Tibial artery (tissue), 4 donors: ENCODE results near the gene ARFGAP3.
A peak's percentile ranks its signal among the peaks of the same experiment; 100 is the strongest.

Source experiments
- DNase-seq, 2 donors: peaks; one replicate each; pipeline ENCODE4 v3.0.0-alpha.2; 2019
- H3K27ac ChIP-seq, 2 donors: fragments of 200-600 bp; sonication (generic) in 1 of 2; 1 replicate in 1 of 2; 2 replicates in 1 of 2; pipeline ENCODE4 v1.5.1; 2018 to 2019; ENCODE audit warnings: mild to moderate bottlenecking in 1 of 2
- H3K27me3 ChIP-seq, 2 donors: fragments of 200-600 bp; sonication (generic) in 1 of 2; one replicate each; pipeline versions ENCODE4 v1.5.1 to v1.6.0; 2016 to 2019
- H3K36me3 ChIP-seq, 3 donors: fragments of 200-600 bp; sonication (generic) in 2 of 3; one replicate each; pipeline ENCODE4 v1.5.1; 2016 to 2019; ENCODE audit warnings: mild to moderate bottlenecking in 2 of 3
- H3K4me1 ChIP-seq, 4 donors: fragments of 200-600 bp; sonication (generic) in 2 of 4; 1 replicate in 3 of 4; 2 replicates in 1 of 4; pipeline ENCODE4 v1.5.1; 2016 to 2019
- H3K4me3 ChIP-seq, 2 donors: fragments of 200-600 bp; sonication (generic) in 1 of 2; 1 replicate in 1 of 2; 2 replicates in 1 of 2; pipeline ENCODE4 v1.5.1; 2018 to 2019; ENCODE audit warnings: mild to moderate bottlenecking in 2 of 2
- H3K9me3 ChIP-seq, 3 donors: fragments of 200-600 bp; sonication (generic) in 1 of 3; one replicate each; pipeline ENCODE4 v1.5.1; 2016 to 2019
- CTCF ChIP-seq, 2 experiments: fragments of 200-600 bp in 1 of 2; fragments of 450-650 bp in 1 of 2; IDR thresholded peaks; one replicate each; pipeline ENCODE4 v1.5.1; 2017 to 2019; ENCODE audit warnings: antibody characterized with exemption in 2 of 2, mild to moderate bottlenecking in 1 of 2, moderate library complexity in 1 of 2
- intact Hi-C: fragments of 100-400 bp; cut with DNase I; formaldehyde crosslinking; loops from one replicate; pipeline ENCODE4 v1.15.0; 2023; ENCODE audit warnings: low total_unique reads

ARFGAP3 gene

GRCh38 chr22:42883121-42883520, 26.0 kb upstream of the ARFGAP3 start:
- intact Hi-C loops: no loop called here
- no peaks in the 10 kb centered on the region for H3K9me3 ChIP-seq
- no peak for TF ChIP-seq CTCF (IDR thresholded peaks at IDR 0.05)
- DNase-seq: no peak
- H3K27me3 ChIP-seq: no peaks in the 10 kb centered on the region
- H3K27ac ChIP-seq: no peak overlapping the region
- H3K4me1 ChIP-seq: peaks cover 0 to 14% (median 0%) of the 10 kb centered on the region in 4 donors
- peaks cover 89 to 100% (median 99%) of the 10 kb centered on the region in 3 donors for H3K36me3 ChIP-seq
- H3K4me3 ChIP-seq: no peak overlapping the region

- H3K4me1 ChIP-seq: peaks cover 0 to 14% (median 0%) of the 10 kb centered on the region in 4 donors
- no peak overlapping the region for H3K27ac ChIP-seq
- H3K9me3 ChIP-seq: no peaks in the 10 kb centered on the region
- no peak overlapping the region for H3K4me3 ChIP-seq
- intact Hi-C loops: no loop called here
- TF ChIP-seq CTCF (IDR thresholded peaks at IDR 0.05): no peak
- no peak for DNase-seq
- H3K27me3 ChIP-seq: no peaks in the 10 kb centered on the region
- peaks cover 86 to 100% (median 99%) of the 10 kb centered on the region in 3 donors for H3K36me3 ChIP-seq
Observed at GRCh38 chr22:42881982-42882656, 25.0 kb upstream of the ARFGAP3 start.

- intact Hi-C loops: no loop called here
- no peak overlapping the region for H3K27ac ChIP-seq
- peaks cover 0 to 14% (median 0%) of the 10 kb centered on the region in 4 donors for H3K4me1 ChIP-seq
- DNase-seq: no peak
- H3K4me3 ChIP-seq: no peak overlapping the region
- no peak for TF ChIP-seq CTCF (IDR thresholded peaks at IDR 0.05)
- no peaks in the 10 kb centered on the region for H3K9me3 ChIP-seq
- H3K36me3 ChIP-seq: peaks cover 86 to 100% (median 99%) of the 10 kb centered on the region in 3 donors
- H3K27me3 ChIP-seq: no peaks in the 10 kb centered on the region
Observed at GRCh38 chr22:42881298-42881697, 24.2 kb upstream of the ARFGAP3 start.

- no peak for TF ChIP-seq CTCF (IDR thresholded peaks at IDR 0.05)
- DNase-seq: no peak
- Histone ChIP-seq H3K4me1 (peaks cover 0 to 14% (median 0%) of the 10 kb centered on the region in 4 donors), H3K27ac (peak overlapping the region in 1 of 2 donors; percentile 13), H3K36me3 (peaks cover 86 to 100% (median 99%) of the 10 kb centered on the region in 3 donors), H3K27me3 (no peaks in the 10 kb centered on the region), H3K4me3 (no peak overlapping the region), H3K9me3 (no peaks in the 10 kb centered on the region)
- intact Hi-C loops: no loop called here
Observed at GRCh38 chr22:42880815-42881214, 23.7 kb upstream of the ARFGAP3 start.

GRCh38 chr22:42879371-42880021, 22.4 kb upstream of the ARFGAP3 start:
- no peak for DNase-seq
- no peak overlapping the region for H3K4me3 ChIP-seq

More at GRCh38 chr22:42879371-42880021, 22.4 kb upstream of the ARFGAP3 start:
- TF ChIP-seq CTCF (IDR thresholded peaks at IDR 0.05): no peak
- Histone ChIP-seq H3K36me3 (peaks cover 95 to 99% (median 97%) of the 10 kb centered on the region in 3 donors), H3K27me3 (no peaks in the 10 kb centered on the region), H3K27ac (no peak overlapping the region), H3K4me1 (peaks cover 0 to 14% (median 0%) of the 10 kb centered on the region in 4 donors), H3K9me3 (no peaks in the 10 kb centered on the region)
- intact Hi-C loops: no loop called here
